Endothelial cell of umbilical vein (primary cell): ENCODE data around the gene ZMIZ1.

ENCODE experiments used
- EZH2 ChIP-seq: IDR thresholded peaks from 2 replicates; pipeline ENCODE4 v1.6.1; 2012; ENCODE audit warnings: borderline replicate concordance, low read depth, mild to moderate bottlenecking, moderate library complexity, low read length, inconsistent platforms; ENCODE audit not compliant: severe bottlenecking
- POLR2A ChIP-seq: IDR thresholded peaks from 2 replicates; pipeline ENCODE4 v1.6.1; 2012; ENCODE audit warnings: low read depth, mild to moderate bottlenecking, control low read depth, low read length

GRCh38 chr10:79129361-79129997, 60.7 kb downstream of the ZMIZ1 start:
- TF ChIP-seq POLR2A, result no peak
- no peak for TF ChIP-seq EZH2
